HepG2 (cell line): ENCODE data around the gene E2F1. TPM values are rescaled to one million over a fixed set of nuclear protein-coding genes. Genes with fewer than 3 reads are reported as not detected.
A peak's percentile ranks its signal among the peaks of the same experiment; 100 is the strongest.

Experiments used
- ETV5 ChIP-seq: IDR thresholded peaks from 2 replicates; pipeline ENCODE4 v1.6.1; 2018; ENCODE audit warnings: missing biosample characterization, missing genetic modification reagents, inconsistent platforms, borderline replicate concordance
- KLF13 ChIP-seq: sonication (generic); formaldehyde crosslinking; IDR thresholded peaks from 2 replicates; pipeline ENCODE4 v1.4.0; 2020; ENCODE audit warnings: mild to moderate bottlenecking, missing genetic modification reagents
- PAX8 ChIP-seq: sonication (generic); formaldehyde crosslinking; IDR thresholded peaks from 2 replicates; pipeline ENCODE4 v1.8.0; 2022; ENCODE audit warnings: mild to moderate bottlenecking, missing genetic modification reagents, borderline replicate concordance
- U2AF2 ChIP-seq: fragments of 200-400 bp; formaldehyde crosslinking; IDR thresholded peaks from 2 replicates; pipeline ENCODE4 v1.6.1; 2017; ENCODE audit warnings: low read depth, mild to moderate bottlenecking, low read length
- ZNF101 ChIP-seq: sonication (generic); formaldehyde crosslinking; IDR thresholded peaks from 2 replicates; pipeline ENCODE4 v1.4.0; 2020; ENCODE audit warnings: mild to moderate bottlenecking, low read depth, missing genetic modification reagents, borderline replicate concordance
- ZNF253 ChIP-seq: sonication (generic); formaldehyde crosslinking; IDR thresholded peaks from 2 replicates; pipeline ENCODE4 v1.8.0; 2022; ENCODE audit warnings: mild to moderate bottlenecking, missing genetic modification reagents, borderline replicate concordance
- ZNF446 ChIP-seq: sonication (generic); formaldehyde crosslinking; IDR thresholded peaks from 2 replicates; pipeline ENCODE4 v1.5.0; 2020; ENCODE audit warnings: mild to moderate bottlenecking, missing genetic modification reagents
- ZNF546 ChIP-seq: sonication (generic); formaldehyde crosslinking; conservative IDR thresholded peaks from 2 replicates; pipeline ENCODE4 v1.8.1; 2023; ENCODE audit warnings: mild to moderate bottlenecking, missing genetic modification reagents
- polyA plus RNA-seq, 8 experiments: library from polyadenylated mRNA; depleted of rRNA in 3 of 8; stranded (reverse) in 7 of 8; unstranded in 1 of 8; fragments of >200 nt; fragmentation: Illumina TruSeq in 4 of 8; extraction: Trizol in 4 of 8; gene quantifications; 2 replicates each; pipeline versions ENCODE4 v1.2.1 to v1.2.3, GENCODE V29; 2011 to 2016; ENCODE audit warnings: low read depth in 4 of 8, missing spikeins in 1 of 8, mixed read lengths in 1 of 8; ENCODE audit not compliant: insufficient read depth in 1 of 8
- total RNA-seq, 5 experiments: library from RNA; depleted of rRNA; stranded (reverse); fragments of >200 nt; fragmentation: Illumina TruSeq; extraction: Trizol; gene quantifications; 2 replicates each; pipeline ENCODE4 v1.2.3, GENCODE V29; 2016; ENCODE audit warnings: low read depth in 1 of 5
- TF ChIP-seq, protein P1 (sequence below): sonication (generic); formaldehyde crosslinking; IDR thresholded peaks from 2 replicates; pipeline ENCODE4 v1.9.0; 2021; ENCODE audit warnings: missing genetic modification reagents, mild to moderate bottlenecking, borderline replicate concordance
- TF ChIP-seq, protein P2 (sequence below): sonication (generic); formaldehyde crosslinking; IDR thresholded peaks from 2 replicates; pipeline ENCODE4 v1.8.1; 2023; ENCODE audit warnings: mild to moderate bottlenecking, missing genetic modification reagents

Gene E2F1
- total and polyA plus RNA-seq, 2 of the 13 experiments (the other 11 are each of a cell fraction or from before 2014, with no cell fraction given): 25.5 to 39.4 TPM

DNA sequence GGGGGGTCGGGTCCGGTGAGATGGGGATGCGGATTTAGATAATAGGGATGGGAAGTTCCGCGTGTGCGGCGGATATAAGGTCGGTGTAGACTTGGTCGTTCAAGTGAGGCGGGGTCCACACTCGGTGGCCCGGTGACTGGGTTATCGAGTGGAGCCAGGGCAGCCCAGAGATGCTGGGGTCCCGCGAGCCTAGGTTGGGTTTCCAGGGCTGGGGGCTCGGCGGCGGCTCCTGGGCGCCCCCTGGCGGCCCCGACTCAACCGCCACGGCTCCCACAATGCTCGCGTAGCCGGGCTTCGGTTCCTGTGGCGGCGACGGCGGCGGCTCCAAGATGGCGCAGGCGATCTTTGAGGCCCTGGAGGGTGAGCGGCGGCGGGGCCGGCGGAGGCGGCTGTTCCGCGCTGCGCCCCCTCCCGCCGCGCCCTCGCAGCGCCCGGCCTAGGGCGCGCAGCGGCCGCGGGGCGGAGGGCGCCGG is 45.5 kb upstream of the E2F1 start, which contains the start of gene ZNF341 (continued):
- TF ChIP-seq ZNF101 (CRISPR knock-in tag): no peak
- TF ChIP-seq KLF13 (CRISPR knock-in tag): no peak
- TF ChIP-seq ETV5 (CRISPR knock-in tag): peak; percentile 31; the same call in 1 of the 2 replicates
- TF ChIP-seq, protein P1, sequence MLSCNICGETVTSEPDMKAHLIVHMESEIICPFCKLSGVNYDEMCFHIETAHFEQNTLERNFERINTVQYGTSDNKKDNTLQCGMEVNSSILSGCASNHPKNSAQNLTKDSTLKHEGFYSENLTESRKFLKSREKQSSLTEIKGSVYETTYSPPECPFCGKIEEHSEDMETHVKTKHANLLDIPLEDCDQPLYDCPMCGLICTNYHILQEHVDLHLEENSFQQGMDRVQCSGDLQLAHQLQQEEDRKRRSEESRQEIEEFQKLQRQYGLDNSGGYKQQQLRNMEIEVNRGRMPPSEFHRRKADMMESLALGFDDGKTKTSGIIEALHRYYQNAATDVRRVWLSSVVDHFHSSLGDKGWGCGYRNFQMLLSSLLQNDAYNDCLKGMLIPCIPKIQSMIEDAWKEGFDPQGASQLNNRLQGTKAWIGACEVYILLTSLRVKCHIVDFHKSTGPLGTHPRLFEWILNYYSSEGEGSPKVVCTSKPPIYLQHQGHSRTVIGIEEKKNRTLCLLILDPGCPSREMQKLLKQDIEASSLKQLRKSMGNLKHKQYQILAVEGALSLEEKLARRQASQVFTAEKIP (CRISPR knock-in tag): no peak
- 0 out of 2 replicates have a peak, but pooled peaks have one; percentile 60 for TF ChIP-seq ZNF546 (CRISPR knock-in tag)
- no peak for TF ChIP-seq ZNF446 (CRISPR knock-in tag)
- TF ChIP-seq, protein P2, sequence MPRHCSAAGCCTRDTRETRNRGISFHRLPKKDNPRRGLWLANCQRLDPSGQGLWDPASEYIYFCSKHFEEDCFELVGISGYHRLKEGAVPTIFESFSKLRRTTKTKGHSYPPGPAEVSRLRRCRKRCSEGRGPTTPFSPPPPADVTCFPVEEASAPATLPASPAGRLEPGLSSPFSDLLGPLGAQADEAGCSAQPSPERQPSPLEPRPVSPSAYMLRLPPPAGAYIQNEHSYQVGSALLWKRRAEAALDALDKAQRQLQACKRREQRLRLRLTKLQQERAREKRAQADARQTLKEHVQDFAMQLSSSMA: no peak
- 0 out of 2 replicates have a peak, but pooled peaks have one; percentile 63 for TF ChIP-seq PAX8 (CRISPR knock-in tag)
- TF ChIP-seq ZNF253 (CRISPR knock-in tag): peak; percentile 71; the same call in 1 of the 2 replicates
- TF ChIP-seq U2AF2: no peak
